GM12872 (cell line): Measurements from ENCODE around the gene DRGX.

Experiments
- CTCF ChIP-seq: IDR thresholded peaks from 3 replicates; pipeline ENCODE4 v1.5.1; 2011; ENCODE audit warnings: low read depth, mild to moderate bottlenecking, low read length, moderate library complexity; ENCODE audit not compliant: insufficient read depth

Gene DRGX

GRCh38 chr10:49407151-49407550, 11.3 kb upstream of the DRGX start:
- no peak for TF ChIP-seq CTCF

GRCh38 chr10:49404321-49404878, 8.5 kb upstream of the DRGX start:
- no peak for TF ChIP-seq CTCF

GRCh38 chr10:49403363-49403762, 7.5 kb upstream of the DRGX start:
- no peak for TF ChIP-seq CTCF

GRCh38 chr10:49400365-49400764, 4.5 kb upstream of the DRGX start:
- no peak for TF ChIP-seq CTCF

GRCh38 chr10:49398986-49399385, 3.1 kb upstream of the DRGX start:
- no peak for TF ChIP-seq CTCF

- TF ChIP-seq CTCF, result no peak
Observed at GRCh38 chr10:49398000-49398861, 2.3 kb upstream of the DRGX start.

- TF ChIP-seq CTCF, result no peak
Observed at GRCh38 chr10:49397036-49397999, 1.4 kb upstream of the DRGX start.
